Suprapubic skin (tissue), 4 donors: Measurements from ENCODE around the gene MAP3K10. TPM values are rescaled to one million over a fixed set of nuclear protein-coding genes. Genes with fewer than 3 reads are reported as not detected.
A peak's percentile ranks its signal among the peaks of the same experiment; 100 is the strongest.

Experiments used
- DNase-seq, 2 donors: peaks; one replicate each; pipeline ENCODE4 v3.0.0-alpha.2; 2019; ENCODE audit warnings: low spot score in 2 of 2
- H3K27ac ChIP-seq: fragments of 200-600 bp; sonication (generic); one replicate; pipeline ENCODE4 v1.5.1; 2019
- H3K27me3 ChIP-seq: fragments of 200-600 bp; sonication (generic); one replicate; pipeline ENCODE4 v1.5.1; 2019
- H3K36me3 ChIP-seq: fragments of 200-600 bp; sonication (generic); one replicate; pipeline ENCODE4 v1.5.1; 2019
- H3K4me1 ChIP-seq: fragments of 200-600 bp; sonication (generic); one replicate; pipeline ENCODE4 v1.5.1; 2019
- H3K4me3 ChIP-seq: fragments of 200-600 bp; sonication (generic); one replicate; pipeline ENCODE4 v1.5.1; 2019; ENCODE audit warnings: mild to moderate bottlenecking
- H3K9me3 ChIP-seq: fragments of 200-600 bp; sonication (generic); one replicate; pipeline ENCODE4 v1.5.1; 2019
- EP300 ChIP-seq: sonication (generic); formaldehyde crosslinking; IDR thresholded peaks from one replicate; pipeline ENCODE4 v1.6.1; 2017; ENCODE audit warnings: antibody characterized with exemption
- POLR2A ChIP-seq, 2 donors: fragments of 450-650 bp; IDR thresholded peaks; one replicate each; pipeline ENCODE4 v1.6.1; 2017; ENCODE audit warnings: antibody characterized with exemption in 2 of 2, mild to moderate bottlenecking in 2 of 2, moderate library complexity in 2 of 2
- POLR2AphosphoS5 ChIP-seq, 3 donors: sonication (generic); formaldehyde crosslinking; IDR thresholded peaks; one replicate each; pipeline ENCODE4 v1.6.1; 2017; ENCODE audit warnings: antibody characterized with exemption in 3 of 3
- WGBS: methylation state at CpG from one replicate; pipeline ENCODE4 v1.1.5; 2018; 5-methylcytosine and 5-hydroxymethylcytosine counted together
- total RNA-seq, 4 donors: library from RNA; depleted of rRNA; stranded (reverse); fragments of >200 nt; gene quantifications; one replicate each; pipeline ENCODE4 v1.1.0, GENCODE V29; 2016
- TF ChIP-seq, protein P1 (sequence below), 2 donors: fragments of 200-600 bp in 1 of 2; fragments of 450-650 bp in 1 of 2; sonication (generic) in 1 of 2; IDR thresholded peaks; one replicate each; pipeline ENCODE4 v1.5.1; 2016 to 2019; ENCODE audit warnings: antibody characterized with exemption in 2 of 2, mild to moderate bottlenecking in 1 of 2, moderate library complexity in 1 of 2

The MAP3K10 gene
- total RNA-seq, 4 donors from 2014 or later, result 11.0 to 20.4 (median 17.1) TPM

DNA sequence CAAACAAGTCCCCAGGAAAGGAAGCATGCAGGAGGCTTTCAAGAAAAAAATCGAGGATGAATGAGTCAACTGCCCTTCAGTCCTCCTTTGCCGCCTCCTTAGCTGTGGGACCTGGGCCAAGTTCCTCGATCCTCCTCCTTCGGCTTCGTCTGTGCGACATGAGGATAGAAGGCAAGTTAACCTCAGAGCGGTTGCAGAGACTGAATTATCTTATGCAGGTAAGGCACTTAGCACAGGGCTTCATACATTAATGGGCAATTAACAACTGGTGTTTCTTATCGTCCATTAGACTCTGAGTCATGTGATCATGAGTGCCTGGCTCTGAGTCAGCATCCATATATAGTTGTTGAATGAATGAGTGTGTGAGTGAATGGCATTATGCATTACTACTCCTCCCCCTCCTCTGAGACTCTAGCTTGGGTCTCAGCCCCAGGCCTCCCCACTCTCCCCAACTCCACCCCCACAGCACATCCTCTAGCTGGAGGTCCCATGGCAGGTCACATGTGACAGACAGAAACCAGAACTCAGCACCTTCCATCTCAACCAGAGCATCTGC is 28.6 kb downstream of the MAP3K10 start:
- Histone ChIP-seq H3K4me1 (peaks cover 34% of the 10 kb centered on the region), H3K9me3 (no peaks in the 10 kb centered on the region), H3K27ac (no peak overlapping the region), H3K27me3 (peaks cover 52% of the 10 kb centered on the region), H3K4me3 (no peak overlapping the region), H3K36me3 (no peaks in the 10 kb centered on the region)
- DNase-seq, result no peak
- TF ChIP-seq, protein P1, sequence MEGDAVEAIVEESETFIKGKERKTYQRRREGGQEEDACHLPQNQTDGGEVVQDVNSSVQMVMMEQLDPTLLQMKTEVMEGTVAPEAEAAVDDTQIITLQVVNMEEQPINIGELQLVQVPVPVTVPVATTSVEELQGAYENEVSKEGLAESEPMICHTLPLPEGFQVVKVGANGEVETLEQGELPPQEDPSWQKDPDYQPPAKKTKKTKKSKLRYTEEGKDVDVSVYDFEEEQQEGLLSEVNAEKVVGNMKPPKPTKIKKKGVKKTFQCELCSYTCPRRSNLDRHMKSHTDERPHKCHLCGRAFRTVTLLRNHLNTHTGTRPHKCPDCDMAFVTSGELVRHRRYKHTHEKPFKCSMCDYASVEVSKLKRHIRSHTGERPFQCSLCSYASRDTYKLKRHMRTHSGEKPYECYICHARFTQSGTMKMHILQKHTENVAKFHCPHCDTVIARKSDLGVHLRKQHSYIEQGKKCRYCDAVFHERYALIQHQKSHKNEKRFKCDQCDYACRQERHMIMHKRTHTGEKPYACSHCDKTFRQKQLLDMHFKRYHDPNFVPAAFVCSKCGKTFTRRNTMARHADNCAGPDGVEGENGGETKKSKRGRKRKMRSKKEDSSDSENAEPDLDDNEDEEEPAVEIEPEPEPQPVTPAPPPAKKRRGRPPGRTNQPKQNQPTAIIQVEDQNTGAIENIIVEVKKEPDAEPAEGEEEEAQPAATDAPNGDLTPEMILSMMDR (IDR thresholded peaks at IDR 0.05), result no peak
- TF ChIP-seq EP300, result no peak
- no peak for TF ChIP-seq POLR2A (IDR thresholded peaks at IDR 0.05)
- no peak for TF ChIP-seq POLR2AphosphoS5 (IDR thresholded peaks at IDR 0.05)
- 22% methylated on average over 8 of the region's 8 CpGs for WGBS

DNA sequence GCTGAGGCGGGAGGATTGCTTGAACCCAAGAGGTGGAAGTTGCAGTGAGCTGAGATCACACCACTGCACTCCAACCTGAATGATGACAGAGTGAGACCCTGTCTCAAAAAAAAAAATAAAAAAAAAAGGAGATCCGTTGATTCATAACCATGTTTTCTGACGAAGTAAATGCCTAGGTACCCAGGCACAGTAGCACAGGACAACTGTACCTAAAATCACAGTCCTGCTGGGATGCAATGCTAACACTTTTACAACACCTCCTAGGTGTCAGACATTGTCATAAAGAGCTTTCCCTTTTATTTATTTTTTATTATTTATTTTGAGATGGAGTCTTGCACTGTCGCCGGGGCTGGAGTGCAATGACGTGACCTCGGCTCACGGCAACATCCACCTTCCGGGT is 29.4 kb downstream of the MAP3K10 start:
- TF ChIP-seq POLR2A (IDR thresholded peaks at IDR 0.05) (no peak), POLR2AphosphoS5 (IDR thresholded peaks at IDR 0.05) (no peak), EP300 (no peak)
- TF ChIP-seq, protein P1 (IDR thresholded peaks at IDR 0.05), result no peak
- Histone ChIP-seq H3K27me3 (peaks cover 58% of the 10 kb centered on the region), H3K27ac (no peak overlapping the region), H3K4me3 (no peak overlapping the region), H3K36me3 (no peaks in the 10 kb centered on the region), H3K4me1 (peaks cover 36% of the 10 kb centered on the region), H3K9me3 (no peaks in the 10 kb centered on the region)
- WGBS, result 87% methylated on average over 9 of the region's 9 CpGs
- no peak for DNase-seq

DNA sequence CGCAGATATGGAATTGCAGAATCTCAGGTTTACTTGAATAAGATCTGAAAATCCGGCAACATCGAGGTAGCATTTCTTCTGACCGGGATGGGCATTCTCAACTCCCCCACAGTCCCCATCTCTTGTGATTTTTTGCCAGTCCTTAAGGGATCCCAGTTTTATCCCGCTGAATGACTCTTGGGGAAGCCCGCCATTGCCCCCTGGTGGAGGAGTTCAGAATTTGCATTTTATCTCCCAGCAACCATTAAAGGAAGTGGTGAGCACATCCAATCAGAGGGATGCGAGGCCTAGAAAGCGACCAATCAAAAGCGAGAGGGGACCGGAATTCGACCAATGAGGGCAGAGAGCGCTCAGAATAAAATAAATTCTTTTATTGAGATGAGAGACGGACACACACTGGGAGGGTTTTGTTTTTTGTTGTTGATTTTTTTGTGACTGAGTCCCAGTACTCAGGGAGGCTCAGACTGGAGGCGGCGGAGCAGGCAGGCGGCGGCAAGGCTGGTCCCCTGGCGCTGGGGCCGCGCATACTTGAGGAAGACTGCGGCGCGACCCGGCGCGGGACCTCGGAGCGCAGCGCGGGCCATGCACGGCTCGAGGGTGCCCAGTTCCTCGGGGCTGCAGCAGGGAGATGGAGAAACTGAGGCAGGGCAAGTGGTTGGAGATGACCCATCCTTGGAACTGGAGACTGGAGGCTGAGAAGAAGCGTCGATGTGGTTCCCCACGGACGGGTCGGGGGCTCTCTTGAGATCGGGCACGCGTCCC is 30.8 kb downstream of the MAP3K10 start:
- no peak overlapping the region for H3K27ac ChIP-seq
- WGBS, result 46% methylated on average over 41 of the region's 41 CpGs
- DNase-seq, result peak; percentile 90 to 92
- TF ChIP-seq, protein P1 (IDR thresholded peaks at IDR 0.05), result peak; percentile 85 to 95
- no peak for TF ChIP-seq POLR2A (IDR thresholded peaks at IDR 0.05)
- peaks cover 54% of the 10 kb centered on the region for H3K27me3 ChIP-seq
- no peak overlapping the region for H3K4me3 ChIP-seq
- no peaks in the 10 kb centered on the region for H3K36me3 ChIP-seq
- peaks cover 38% of the 10 kb centered on the region for H3K4me1 ChIP-seq
- H3K9me3 ChIP-seq, result no peaks in the 10 kb centered on the region

DNA sequence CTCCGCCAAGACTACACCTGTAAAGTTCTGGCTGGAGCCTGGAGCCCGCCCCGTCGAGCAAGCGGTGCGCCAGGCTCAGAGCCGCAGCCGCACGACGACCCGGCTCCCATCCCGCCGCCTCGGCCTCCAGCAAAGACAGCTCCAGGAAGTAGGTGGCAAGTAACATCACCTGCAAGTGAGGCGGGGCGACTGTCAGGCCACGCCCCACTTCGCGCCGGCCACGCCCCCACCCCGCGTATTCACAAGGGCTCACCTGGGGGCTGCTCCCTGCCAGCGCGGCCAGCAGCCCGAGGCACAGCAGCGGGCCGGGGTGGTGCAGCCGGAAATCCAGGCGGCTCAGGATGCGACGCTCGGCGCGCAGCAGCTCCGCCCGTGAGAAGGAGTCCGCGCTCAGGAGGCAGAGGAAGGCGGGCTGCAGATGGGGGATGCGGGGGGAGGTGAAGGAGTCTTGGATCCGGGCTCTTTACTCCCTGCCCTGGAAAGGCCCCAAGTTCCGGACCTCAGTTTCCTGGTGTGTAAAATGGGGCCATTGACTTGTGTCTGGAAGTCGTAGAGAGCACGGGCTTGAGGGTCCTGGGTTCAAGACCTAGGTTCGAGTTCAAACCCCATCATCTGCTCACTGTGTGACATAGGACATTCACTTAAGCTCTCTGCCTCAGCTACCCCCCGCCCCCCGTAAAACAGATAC is 32.1 kb downstream of the MAP3K10 start:
- 24% methylated on average over 21 of the region's 48 CpGs for WGBS
- no peaks in the 10 kb centered on the region for H3K36me3 ChIP-seq
- no peaks in the 10 kb centered on the region for H3K9me3 ChIP-seq
- no peak overlapping the region for H3K27ac ChIP-seq
- H3K27me3 ChIP-seq, result peaks cover 46% of the 10 kb centered on the region
- no peak overlapping the region for H3K4me3 ChIP-seq
- DNase-seq, result no peak
- TF ChIP-seq POLR2AphosphoS5 (IDR thresholded peaks at IDR 0.05), result no peak
- TF ChIP-seq, protein P1 (IDR thresholded peaks at IDR 0.05), result no peak
- no peak for TF ChIP-seq POLR2A (IDR thresholded peaks at IDR 0.05)
- no peak for TF ChIP-seq EP300
- H3K4me1 ChIP-seq, result peaks cover 27% of the 10 kb centered on the region
